Mesothelial cell of epicardium (in vitro differentiated cells): ENCODE data around the gene UCKL1. TPM values are rescaled to one million over a fixed set of nuclear protein-coding genes. Genes with fewer than 3 reads are reported as not detected.

Experiments used
- DNase-seq, 2 experiments: peaks; one replicate each; pipeline ENCODE4 v3.0.0; 2021; ENCODE audit warnings: low spot score in 2 of 2; ENCODE audit not compliant: unreplicated experiment in 2 of 2
- H3K27ac Mint-ChIP-seq: 2 replicates; pipeline ENCODE4 v1.8.0; 2021; ENCODE audit warnings: mixed read lengths
- H3K27me3 Mint-ChIP-seq: 2 replicates; pipeline ENCODE4 v1.8.0; 2021; ENCODE audit warnings: low read depth, mixed read lengths
- H3K36me3 Mint-ChIP-seq: 2 replicates; pipeline ENCODE4 v1.8.0; 2021; ENCODE audit warnings: mixed read lengths
- H3K4me1 Mint-ChIP-seq: 2 replicates; pipeline ENCODE4 v1.8.0; 2021; ENCODE audit warnings: mixed read lengths
- H3K4me3 Mint-ChIP-seq: 2 replicates; pipeline ENCODE4 v1.8.0; 2021; ENCODE audit warnings: mild to moderate bottlenecking, moderate library complexity, mixed read lengths
- H3K9me3 Mint-ChIP-seq: 2 replicates; pipeline ENCODE4 v1.8.0; 2021; ENCODE audit warnings: mixed read lengths
- total RNA-seq: library from RNA; stranded (reverse); gene quantifications from 3 replicates; pipeline ENCODE4 v1.2.1, GENCODE V29; 2021
- TF ChIP-seq, protein P1 (sequence below): fragments of 200-600 bp; sonication (generic); IDR thresholded peaks from one replicate; pipeline ENCODE4 v1.5.0; 2021; ENCODE audit warnings: antibody characterized with exemption; ENCODE audit not compliant: unreplicated experiment

UCKL1 gene
- total RNA-seq, 1 donor from 2014 or later = 60.0 TPM

DNA sequence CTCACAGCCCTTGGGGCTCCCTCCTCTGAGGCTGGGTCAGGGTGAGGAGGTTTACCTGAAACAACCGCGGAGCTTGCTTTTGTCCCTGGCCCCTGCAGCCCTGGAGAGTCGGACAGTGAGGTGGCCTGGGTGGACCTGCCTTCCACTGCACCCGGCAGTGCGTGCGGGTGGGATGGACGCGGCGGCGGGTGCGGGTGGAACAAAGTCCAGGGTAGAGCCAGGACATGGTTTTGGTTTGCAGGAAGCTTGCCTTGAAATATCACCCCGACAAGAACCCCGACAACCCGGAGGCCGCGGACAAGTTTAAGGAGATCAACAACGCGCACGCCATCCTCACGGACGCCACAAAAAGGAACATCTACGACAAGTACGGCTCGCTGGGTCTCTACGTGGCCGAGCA, 27.1 kb downstream of the UCKL1 start:
- Mint-ChIP-seq H3K36me3 (peaks cover 29% of the 10 kb centered on the region), H3K27me3 (no peaks in the 10 kb centered on the region), H3K4me1 (peaks cover 2% of the 10 kb centered on the region), H3K9me3 (no peaks in the 10 kb centered on the region), H3K27ac (no peak overlapping the region), H3K4me3 (no peak overlapping the region)
- DNase-seq = no peak
- TF ChIP-seq, protein P1, sequence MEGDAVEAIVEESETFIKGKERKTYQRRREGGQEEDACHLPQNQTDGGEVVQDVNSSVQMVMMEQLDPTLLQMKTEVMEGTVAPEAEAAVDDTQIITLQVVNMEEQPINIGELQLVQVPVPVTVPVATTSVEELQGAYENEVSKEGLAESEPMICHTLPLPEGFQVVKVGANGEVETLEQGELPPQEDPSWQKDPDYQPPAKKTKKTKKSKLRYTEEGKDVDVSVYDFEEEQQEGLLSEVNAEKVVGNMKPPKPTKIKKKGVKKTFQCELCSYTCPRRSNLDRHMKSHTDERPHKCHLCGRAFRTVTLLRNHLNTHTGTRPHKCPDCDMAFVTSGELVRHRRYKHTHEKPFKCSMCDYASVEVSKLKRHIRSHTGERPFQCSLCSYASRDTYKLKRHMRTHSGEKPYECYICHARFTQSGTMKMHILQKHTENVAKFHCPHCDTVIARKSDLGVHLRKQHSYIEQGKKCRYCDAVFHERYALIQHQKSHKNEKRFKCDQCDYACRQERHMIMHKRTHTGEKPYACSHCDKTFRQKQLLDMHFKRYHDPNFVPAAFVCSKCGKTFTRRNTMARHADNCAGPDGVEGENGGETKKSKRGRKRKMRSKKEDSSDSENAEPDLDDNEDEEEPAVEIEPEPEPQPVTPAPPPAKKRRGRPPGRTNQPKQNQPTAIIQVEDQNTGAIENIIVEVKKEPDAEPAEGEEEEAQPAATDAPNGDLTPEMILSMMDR = no peak

DNA sequence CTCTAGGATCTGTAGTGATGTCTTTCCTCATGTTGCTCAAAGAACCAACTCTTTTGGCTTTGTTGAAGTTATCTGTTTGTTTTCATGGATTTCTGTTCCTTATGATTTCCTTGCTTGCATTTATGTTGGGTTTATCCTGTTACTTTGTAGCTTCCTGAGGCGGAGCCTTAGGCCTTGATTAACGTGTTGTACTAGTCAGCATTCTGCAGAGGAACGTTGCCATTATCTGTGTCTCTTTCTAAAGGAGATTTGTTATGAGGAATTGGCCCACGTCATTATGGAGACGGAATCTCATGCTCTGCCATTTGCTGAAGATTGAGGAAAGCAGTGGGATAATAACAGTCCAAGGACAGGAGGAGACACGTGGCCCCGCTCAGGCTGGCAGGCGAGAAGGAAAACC, 29.9 kb downstream of the UCKL1 start:
- no peaks in the 10 kb centered on the region for H3K9me3 Mint-ChIP-seq
- TF ChIP-seq, protein P1 = no peak
- no peak overlapping the region for H3K4me3 Mint-ChIP-seq
- H3K27me3 Mint-ChIP-seq = no peaks in the 10 kb centered on the region
- DNase-seq = no peak
- peak overlapping the region; percentile 27 for H3K27ac Mint-ChIP-seq
- H3K4me1 Mint-ChIP-seq = peaks cover 6% of the 10 kb centered on the region
- peaks cover 20% of the 10 kb centered on the region for H3K36me3 Mint-ChIP-seq

DNA sequence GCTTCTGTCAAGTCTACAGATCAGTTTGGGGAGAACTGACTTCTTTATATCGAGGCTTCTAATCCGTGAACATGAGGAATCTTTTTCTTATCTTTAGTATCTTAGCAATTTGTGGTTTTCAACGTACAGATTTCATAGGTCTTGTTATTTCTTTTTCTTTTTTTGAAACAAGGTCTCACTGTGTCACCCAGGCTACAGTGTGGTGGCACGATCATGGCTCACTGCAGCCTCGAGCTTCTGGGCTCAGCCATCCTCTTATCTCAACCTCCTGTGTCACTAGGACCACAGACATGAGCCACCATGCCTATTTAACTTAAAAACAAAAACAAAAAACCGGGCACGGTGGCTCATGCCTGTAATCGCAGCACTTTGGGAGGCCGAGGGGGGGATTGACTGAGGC, 32.0 kb downstream of the UCKL1 start:
- Mint-ChIP-seq H3K4me3 (no peak overlapping the region), H3K27me3 (no peaks in the 10 kb centered on the region), H3K9me3 (no peaks in the 10 kb centered on the region), H3K27ac (no peak overlapping the region), H3K4me1 (peaks cover 6% of the 10 kb centered on the region), H3K36me3 (peaks cover 11% of the 10 kb centered on the region)
- DNase-seq = no peak
- TF ChIP-seq, protein P1 = no peak

DNA sequence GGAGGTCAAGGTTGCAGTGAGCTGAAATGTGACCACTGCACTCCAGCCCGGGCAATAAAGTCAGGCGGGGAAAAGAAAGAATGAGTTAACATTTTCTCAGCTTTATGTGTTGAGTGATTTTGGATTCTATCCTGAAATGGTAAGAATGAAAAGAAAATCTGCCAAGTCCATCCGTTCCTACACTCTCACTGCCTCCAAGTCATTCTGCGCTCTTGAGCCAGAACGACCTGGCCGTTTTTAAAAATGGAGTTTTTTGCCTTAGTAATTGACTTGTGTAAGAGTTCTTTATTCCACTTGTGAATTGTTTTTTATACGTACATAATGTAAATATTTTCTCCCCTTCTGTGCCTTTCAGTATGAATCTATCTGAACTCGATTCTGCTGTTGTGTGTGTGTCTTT, 32.6 kb downstream of the UCKL1 start:
- Mint-ChIP-seq H3K9me3 (no peaks in the 10 kb centered on the region), H3K27me3 (no peaks in the 10 kb centered on the region), H3K36me3 (peaks cover 9% of the 10 kb centered on the region), H3K4me1 (peaks cover 6% of the 10 kb centered on the region), H3K4me3 (no peak overlapping the region), H3K27ac (no peak overlapping the region)
- TF ChIP-seq, protein P1 = no peak
- DNase-seq = no peak

DNA sequence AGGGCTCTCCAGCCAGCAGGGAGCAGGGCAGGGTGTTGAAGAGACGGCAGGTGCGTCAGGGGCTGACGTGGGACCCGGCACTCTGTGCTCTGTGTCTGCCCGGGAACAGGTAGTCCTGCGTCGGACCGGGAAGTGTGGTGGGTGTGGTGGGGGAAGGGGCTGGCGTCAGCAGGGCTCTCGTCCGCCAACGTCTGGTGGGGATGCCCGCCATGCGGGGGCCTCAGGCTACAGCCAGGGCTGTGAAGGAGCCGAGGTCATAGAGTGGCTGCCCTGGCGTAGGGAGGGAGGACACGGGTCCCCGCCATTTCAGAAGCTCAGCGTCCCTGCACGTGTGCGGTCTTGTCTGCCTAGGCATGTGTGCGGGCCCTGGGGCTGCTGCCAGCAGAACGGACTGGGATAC, 36.0 kb downstream of the UCKL1 start:
- peaks cover 6% of the 10 kb centered on the region for H3K4me1 Mint-ChIP-seq
- TF ChIP-seq, protein P1 = no peak
- peaks cover 19% of the 10 kb centered on the region for H3K36me3 Mint-ChIP-seq
- DNase-seq = no peak
- peaks cover 5% of the 10 kb centered on the region for H3K9me3 Mint-ChIP-seq
- no peak overlapping the region for H3K4me3 Mint-ChIP-seq
- no peaks in the 10 kb centered on the region for H3K27me3 Mint-ChIP-seq
- no peak overlapping the region for H3K27ac Mint-ChIP-seq

DNA sequence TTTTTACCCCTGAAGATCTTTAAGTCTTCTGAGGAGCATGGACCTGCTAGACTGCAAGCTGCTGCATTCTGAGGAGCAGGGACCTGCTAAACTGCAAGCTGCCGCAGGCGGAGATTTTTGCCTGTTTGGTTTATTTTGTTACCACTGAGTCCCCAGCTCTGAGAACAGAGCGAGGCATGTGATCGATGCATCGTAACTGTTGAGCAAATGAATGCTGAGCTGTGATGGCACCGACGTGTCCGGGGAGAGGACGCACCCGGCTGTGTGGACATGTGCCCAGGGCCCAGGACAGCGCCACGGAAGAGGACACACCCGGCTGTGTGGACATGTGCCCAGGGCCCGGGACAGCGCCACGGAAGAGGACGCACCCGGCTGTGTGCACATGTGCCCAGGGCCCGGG, 37.1 kb downstream of the UCKL1 start:
- peaks cover 5% of the 10 kb centered on the region for H3K4me1 Mint-ChIP-seq
- no peak for DNase-seq
- H3K27me3 Mint-ChIP-seq = no peaks in the 10 kb centered on the region
- no peak overlapping the region for H3K4me3 Mint-ChIP-seq
- peaks cover 9% of the 10 kb centered on the region for H3K9me3 Mint-ChIP-seq
- H3K36me3 Mint-ChIP-seq = peaks cover 24% of the 10 kb centered on the region
- no peak overlapping the region for H3K27ac Mint-ChIP-seq
- TF ChIP-seq, protein P1 = no peak
